ENCODE data around the gene LSM4.

The LSM4 gene

GRCh38 chr19:18264137-18264854 lies 58.6 kb downstream of the LSM4 start:
- no peak for DNase-seq
- in situ Hi-C loops (cut with MboI; ENCODE audit: low pct_unique_long_range_greater_than_20kb, low sequenced_read_pairs): no loop called here

- in situ Hi-C loops (cut with MboI; ENCODE audit: low pct_unique_long_range_greater_than_20kb, low sequenced_read_pairs): no loop called here
- no peak for DNase-seq
Measured at GRCh38 chr19:18263324-18264136, 59.3 kb downstream of the LSM4 start.

GRCh38 chr19:18262917-18263316 lies 60.0 kb downstream of the LSM4 start:
- no peak for DNase-seq
- in situ Hi-C loops (cut with MboI; ENCODE audit: low pct_unique_long_range_greater_than_20kb, low sequenced_read_pairs): no loop called here

GRCh38 chr19:18262144-18262543 lies 60.7 kb downstream of the LSM4 start:
- no peak for DNase-seq
- in situ Hi-C loops (cut with MboI; ENCODE audit: low pct_unique_long_range_greater_than_20kb, low sequenced_read_pairs): no loop called here

- no peak for DNase-seq
- in situ Hi-C loops (cut with MboI; ENCODE audit: low pct_unique_long_range_greater_than_20kb, low sequenced_read_pairs): no loop called here
Measured at GRCh38 chr19:18261474-18261873, 61.4 kb downstream of the LSM4 start.

GRCh38 chr19:18259893-18260292 lies 63.0 kb downstream of the LSM4 start:
- in situ Hi-C loops (cut with MboI; ENCODE audit: low pct_unique_long_range_greater_than_20kb, low sequenced_read_pairs): no loop called here
- DNase-seq: no peak

- DNase-seq: no peak
- in situ Hi-C loops (cut with MboI; ENCODE audit: low pct_unique_long_range_greater_than_20kb, low sequenced_read_pairs): no loop called here
Measured at GRCh38 chr19:18257503-18258470, 65.1 kb downstream of the LSM4 start.
